WTC11 (cell line): ENCODE data around the gene AUH. TPM values are rescaled to one million over a fixed set of nuclear protein-coding genes. Genes with fewer than 3 reads are reported as not detected.

ENCODE experiments used
- ATAC-seq: fragments of 200-7000 bp; cut with Tn5 transposase; 2 replicates; pipeline ENCODE4 v1.10.0; 2021; ENCODE audit warnings: mild to moderate bottlenecking, moderate library complexity
- CTCF ChIA-PET: fragments of 300-600 bp; sonication (Branson Sonifier 250); formaldehyde crosslinking; loops from one replicate; lab custom pipeline; 2021; ENCODE audit warnings: antibody characterized with exemption; lab: Charles Lee
- POLR2A ChIA-PET: fragments of 350-600 bp; sonication (Branson Sonifier 250); formaldehyde crosslinking; loops from one replicate; lab custom pipeline; 2021; ENCODE audit warnings: antibody characterized with exemption; lab: Charles Lee
- DNase-seq: peaks from one replicate; pipeline ENCODE4 v3.0.0; 2021; ENCODE audit warnings: low spot score
- H3K27ac Mint-ChIP-seq: 2 replicates; pipeline ENCODE4 v1.8.0; 2021; ENCODE audit warnings: mixed read lengths
- H3K27me3 Mint-ChIP-seq: 2 replicates; pipeline ENCODE4 v1.8.0; 2021; ENCODE audit warnings: low read depth, mild to moderate bottlenecking, moderate library complexity, mixed read lengths
- H3K36me3 Mint-ChIP-seq: 2 replicates; pipeline ENCODE4 v1.8.0; 2021; ENCODE audit warnings: mixed read lengths
- H3K4me1 Mint-ChIP-seq: 2 replicates; pipeline ENCODE4 v1.8.0; 2022; ENCODE audit warnings: mixed read lengths
- H3K4me3 Mint-ChIP-seq: 2 replicates; pipeline ENCODE4 v1.8.0; 2021; ENCODE audit warnings: mild to moderate bottlenecking, moderate library complexity, mixed read lengths
- H3K9me3 Mint-ChIP-seq: 2 replicates; pipeline ENCODE4 v1.8.0; 2021; ENCODE audit warnings: mixed read lengths
- ARID4B ChIP-seq: sonication (generic); formaldehyde crosslinking; IDR thresholded peaks from 2 replicates; pipeline ENCODE4 v1.8.0; 2023; ENCODE audit warnings: missing genetic modification reagents, mild to moderate bottlenecking, borderline replicate concordance
- ATF2 ChIP-seq: sonication (generic); formaldehyde crosslinking; IDR thresholded peaks from 2 replicates; pipeline ENCODE4 v1.8.1; 2022; ENCODE audit warnings: low read depth, missing genetic modification reagents, borderline replicate concordance
- CDX4 ChIP-seq: fragments of 250-450 bp; sonication (Bioruptor Pico); IDR thresholded peaks from 2 replicates; pipeline ENCODE4 v1.9.0; 2021; ENCODE audit warnings: moderate library complexity, mild to moderate bottlenecking, inconsistent platforms, borderline replicate concordance
- CREM ChIP-seq: sonication (generic); formaldehyde crosslinking; IDR thresholded peaks from 2 replicates; pipeline ENCODE4 v1.8.1; 2022; ENCODE audit warnings: mild to moderate bottlenecking, missing genetic modification reagents, moderate library complexity
- ERG ChIP-seq: fragments of 250-450 bp; sonication (Bioruptor Pico); IDR thresholded peaks from 2 replicates; pipeline ENCODE4 v1.8.0; 2021; ENCODE audit warnings: mild to moderate bottlenecking
- FOXK1 ChIP-seq: sonication (generic); formaldehyde crosslinking; IDR thresholded peaks from 2 replicates; pipeline ENCODE4 v1.8.0; 2022; ENCODE audit warnings: mild to moderate bottlenecking, moderate library complexity, missing genetic modification reagents
- HMGA2 ChIP-seq: fragments of 250-450 bp; sonication (Bioruptor Pico); IDR thresholded peaks from 2 replicates; pipeline ENCODE4 v1.4.0; 2021; ENCODE audit warnings: mild to moderate bottlenecking, moderate library complexity
- JAZF1 ChIP-seq: fragments of 250-450 bp; sonication (Bioruptor Pico); IDR thresholded peaks from 2 replicates; pipeline ENCODE4 v1.9.0; 2021; ENCODE audit warnings: moderate library complexity, mild to moderate bottlenecking, inconsistent platforms
- MAX ChIP-seq: sonication (generic); formaldehyde crosslinking; IDR thresholded peaks from 2 replicates; pipeline ENCODE4 v1.8.0; 2022; ENCODE audit warnings: mild to moderate bottlenecking, missing genetic modification reagents
- MYBL2 ChIP-seq: sonication (generic); formaldehyde crosslinking; IDR thresholded peaks from 2 replicates; pipeline ENCODE4 v1.8.1; 2023; ENCODE audit warnings: mild to moderate bottlenecking, moderate library complexity, missing genetic modification reagents
- RORB ChIP-seq: fragments of 250-450 bp; sonication (Bioruptor Pico); IDR thresholded peaks from 2 replicates; pipeline ENCODE4 v1.9.0; 2021; ENCODE audit warnings: mild to moderate bottlenecking
- SMAD3 ChIP-seq: sonication (generic); formaldehyde crosslinking; IDR thresholded peaks from 2 replicates; pipeline ENCODE4 v1.8.0; 2022; ENCODE audit warnings: missing genetic modification reagents, mild to moderate bottlenecking, borderline replicate concordance
- ZMAT4 ChIP-seq: fragments of 250-450 bp; sonication (Bioruptor Pico); IDR thresholded peaks from 2 replicates; pipeline ENCODE4 v1.9.0; 2021; ENCODE audit warnings: mild to moderate bottlenecking
- ZNF138 ChIP-seq: sonication (generic); formaldehyde crosslinking; conservative IDR thresholded peaks from 2 replicates; pipeline ENCODE4 v1.8.1; 2022; ENCODE audit warnings: mild to moderate bottlenecking, moderate library complexity, missing genetic modification reagents
- ZNF281 ChIP-seq: sonication (generic); formaldehyde crosslinking; IDR thresholded peaks from 2 replicates; pipeline ENCODE4 v1.8.0; 2023; ENCODE audit warnings: mild to moderate bottlenecking, missing genetic modification reagents
- total RNA-seq: library from RNA; stranded (reverse); gene quantifications from 3 replicates; pipeline ENCODE4 v1.2.3, GENCODE V29; 2021

Gene AUH
- total RNA-seq, 1 experiment from 2014 or later, result 30.4 TPM

GRCh38 chr9:91271156-91271555 is 90.6 kb downstream of the AUH start:
- Mint-ChIP-seq H3K4me3 (no peak overlapping the region), H3K27ac (no peak overlapping the region), H3K4me1 (peaks cover 18% of the 10 kb centered on the region), H3K36me3 (no peaks in the 10 kb centered on the region)
- CTCF ChIA-PET, result no interaction called here
- no peak for DNase-seq
- TF ChIP-seq ERG (CRISPR knock-in tag), result no peak
- TF ChIP-seq MYBL2, result no peak
- TF ChIP-seq HMGA2 (CRISPR knock-in tag), result no peak
- no peak for TF ChIP-seq ATF2
- TF ChIP-seq MAX (CRISPR knock-in tag), result no peak
- TF ChIP-seq RORB (CRISPR knock-in tag), result no peak
- TF ChIP-seq ARID4B, result no peak
- no peak for TF ChIP-seq CDX4 (CRISPR knock-in tag)
- no peak for TF ChIP-seq SMAD3
- no peak for TF ChIP-seq ZNF281 (CRISPR knock-in tag)
- TF ChIP-seq FOXK1 (CRISPR knock-in tag), result no peak
- TF ChIP-seq, all 79 proteins: peak for 0
- POLR2A ChIA-PET, result no interaction called here
- H3K9me3 Mint-ChIP-seq, result no peaks in the 10 kb centered on the region
- ATAC-seq, result no peak
- H3K27me3 Mint-ChIP-seq, result no peaks in the 10 kb centered on the region

GRCh38 chr9:91269907-91270491 is 91.7 kb downstream of the AUH start:
- Mint-ChIP-seq H3K36me3 (0 out of 2 replicates have a peak, but pooled peaks cover 5% of the 10 kb centered on the region), H3K4me3 (no peak overlapping the region), H3K9me3 (no peaks in the 10 kb centered on the region), H3K27me3 (no peaks in the 10 kb centered on the region), H3K4me1 (peaks cover 14% of the 10 kb centered on the region), H3K27ac (no peak overlapping the region)
- POLR2A ChIA-PET, result no interaction called here
- ATAC-seq (no peak), DNase-seq (no peak)
- CTCF ChIA-PET, result no interaction called here
- TF ChIP-seq FOXK1 (CRISPR knock-in tag) (no peak), ZMAT4 (CRISPR knock-in tag) (no peak), JAZF1 (no peak), ZNF138 (CRISPR knock-in tag) (no peak), ATF2 (no peak), ARID4B (no peak), CREM (CRISPR knock-in tag) (no peak)
